ENCODE measurements around the gene ERG28. TPM values are rescaled to one million over a fixed set of nuclear protein-coding genes. Genes with fewer than 3 reads are reported as not detected.

ERG28 gene
- total RNA-seq, 1 experiment from 2014 or later: 29.1 TPM

DNA sequence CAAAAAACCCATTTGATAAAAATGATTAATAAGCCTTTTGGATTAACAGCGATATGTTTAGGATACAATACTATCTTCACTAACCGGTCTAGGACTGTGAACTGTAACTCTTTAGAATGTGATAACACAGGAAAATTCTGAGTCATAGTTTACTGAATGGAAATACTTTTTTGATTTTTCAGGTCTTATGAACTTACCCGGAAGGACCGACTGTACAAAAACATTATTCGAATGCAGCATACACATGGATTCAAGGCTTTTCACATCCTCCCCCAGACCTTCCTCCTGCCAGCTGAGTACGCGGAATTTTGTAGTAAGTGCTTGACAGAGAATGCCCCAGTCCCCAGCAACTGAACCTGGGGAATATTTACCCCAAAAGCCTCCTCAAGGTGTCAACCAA, 29.3 kb upstream of the ERG28 start:
- H3K27me3 ChIP-seq (ENCODE audit: insufficient read depth, low read length): no peaks in the 10 kb centered on the region
- H3K9ac ChIP-seq (ENCODE audit: extremely low read depth, insufficient read length, low read length): no peak overlapping the region
- no peak overlapping the region for H3K4me2 ChIP-seq (ENCODE audit: insufficient read depth, insufficient read length, low read length)
- H2AFZ ChIP-seq (ENCODE audit: low read length): no peak overlapping the region
- H3K14ac ChIP-seq (ENCODE audit: insufficient read depth, low read length): no peak overlapping the region
- H2BK20ac ChIP-seq (ENCODE audit: low read depth, low read length, poor library complexity, severe bottlenecking): no peak overlapping the region
- TF ChIP-seq, protein P1, sequence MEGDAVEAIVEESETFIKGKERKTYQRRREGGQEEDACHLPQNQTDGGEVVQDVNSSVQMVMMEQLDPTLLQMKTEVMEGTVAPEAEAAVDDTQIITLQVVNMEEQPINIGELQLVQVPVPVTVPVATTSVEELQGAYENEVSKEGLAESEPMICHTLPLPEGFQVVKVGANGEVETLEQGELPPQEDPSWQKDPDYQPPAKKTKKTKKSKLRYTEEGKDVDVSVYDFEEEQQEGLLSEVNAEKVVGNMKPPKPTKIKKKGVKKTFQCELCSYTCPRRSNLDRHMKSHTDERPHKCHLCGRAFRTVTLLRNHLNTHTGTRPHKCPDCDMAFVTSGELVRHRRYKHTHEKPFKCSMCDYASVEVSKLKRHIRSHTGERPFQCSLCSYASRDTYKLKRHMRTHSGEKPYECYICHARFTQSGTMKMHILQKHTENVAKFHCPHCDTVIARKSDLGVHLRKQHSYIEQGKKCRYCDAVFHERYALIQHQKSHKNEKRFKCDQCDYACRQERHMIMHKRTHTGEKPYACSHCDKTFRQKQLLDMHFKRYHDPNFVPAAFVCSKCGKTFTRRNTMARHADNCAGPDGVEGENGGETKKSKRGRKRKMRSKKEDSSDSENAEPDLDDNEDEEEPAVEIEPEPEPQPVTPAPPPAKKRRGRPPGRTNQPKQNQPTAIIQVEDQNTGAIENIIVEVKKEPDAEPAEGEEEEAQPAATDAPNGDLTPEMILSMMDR (conservative IDR thresholded peaks at IDR 0.05): no peak
- no peaks in the 10 kb centered on the region for H3K79me1 ChIP-seq (ENCODE audit: insufficient read depth, low read depth, low read length, poor library complexity, severe bottlenecking)
- no peak overlapping the region for H2BK120ac ChIP-seq (ENCODE audit: low read depth, low read length, poor library complexity, severe bottlenecking)
- H3K56ac ChIP-seq (ENCODE audit: insufficient read length, low read depth, low read length): no peak overlapping the region
- Mint-ChIP-seq H3K4me3 (no peak overlapping the region), H3K27me3 (ENCODE audit: low read depth) (no peaks in the 10 kb centered on the region), H3K9me3 (peaks cover 8 to 11% of the 10 kb centered on the region in 2 experiments; a peak in 4 of 5 replicates), H3K4me1 (0 out of 4 replicates have a peak, but pooled peaks cover 0 to 6% of the 10 kb centered on the region in 2 experiments), H3K27ac (no peak overlapping the region), H3K36me3 (ENCODE audit: insufficient read depth in 1 of 3, low read depth in 3 of 3) (peaks cover 40 to 47% (median 47%) of the 10 kb centered on the region in 3 experiments)
- H2BK15ac ChIP-seq (ENCODE audit: low read depth, low read length): no peak overlapping the region
- H3K27ac ChIP-seq (ENCODE audit: insufficient read length, low read depth, low read length): no peak overlapping the region
- H4K91ac ChIP-seq (ENCODE audit: insufficient read length, low read depth, low read length): no peak overlapping the region
- H3T11ph ChIP-seq (ENCODE audit: low read length): no peak overlapping the region
- no peaks in the 10 kb centered on the region for H3K9me3 ChIP-seq (ENCODE audit: control insufficient read depth, low read depth, low read length)
- no peaks in the 10 kb centered on the region for H3K23me2 ChIP-seq (ENCODE audit: insufficient read length, low read depth, low read length, poor library complexity, severe bottlenecking)
- no peak overlapping the region for H2BK12ac ChIP-seq (ENCODE audit: insufficient read length, low read depth, low read length)
- H2AK5ac ChIP-seq (ENCODE audit: insufficient read length, low read length): no peak overlapping the region
- H4K5ac ChIP-seq (ENCODE audit: insufficient read length, low read depth, low read length): no peak overlapping the region
- H2BK5ac ChIP-seq (ENCODE audit: insufficient read length, low read length): no peak overlapping the region
- H4K8ac ChIP-seq (replicated peaks; ENCODE audit: insufficient read length, low read depth, low read length): no peak overlapping the region
- H3K23ac ChIP-seq (ENCODE audit: insufficient read length, low read depth, low read length): no peak overlapping the region
- H3K18ac ChIP-seq (ENCODE audit: insufficient read length, low read depth, low read length): no peak overlapping the region
- no CpG with 5 or more reads among the region's 7 CpGs for WGBS (ENCODE audit: extremely low coverage, insufficient read length, low lambda C conversion rate)
- no peaks in the 10 kb centered on the region for H3K79me2 ChIP-seq (ENCODE audit: insufficient read depth, low read length)
- no peak for DNase-seq
- H3K4me1 ChIP-seq (ENCODE audit: insufficient read depth, low read length): no peaks in the 10 kb centered on the region
- no peak overlapping the region for H3K4ac ChIP-seq (ENCODE audit: low read depth, low read length)
- no peaks in the 10 kb centered on the region for H4K20me1 ChIP-seq (ENCODE audit: control insufficient read depth, insufficient read depth, insufficient read length)
